GM19468 (cell line): ENCODE results near the gene CAMP.
"Not testable (repeated sequence)": the region's sequence is repeated elsewhere in the genome, so short reads cannot be mapped to it uniquely, and the experiment has no call there.

Source experiments
- ATAC-seq: cut with Tn5 transposase; IDR thresholded peaks from one replicate; pipeline ENCODE4 v1.9.1; 2021; ENCODE audit warnings: mild to moderate bottlenecking, moderate library complexity, moderate number of reproducible peaks; ENCODE audit not compliant: unreplicated experiment; ENCODE audit errors: extremely low read depth

CAMP gene

DNA sequence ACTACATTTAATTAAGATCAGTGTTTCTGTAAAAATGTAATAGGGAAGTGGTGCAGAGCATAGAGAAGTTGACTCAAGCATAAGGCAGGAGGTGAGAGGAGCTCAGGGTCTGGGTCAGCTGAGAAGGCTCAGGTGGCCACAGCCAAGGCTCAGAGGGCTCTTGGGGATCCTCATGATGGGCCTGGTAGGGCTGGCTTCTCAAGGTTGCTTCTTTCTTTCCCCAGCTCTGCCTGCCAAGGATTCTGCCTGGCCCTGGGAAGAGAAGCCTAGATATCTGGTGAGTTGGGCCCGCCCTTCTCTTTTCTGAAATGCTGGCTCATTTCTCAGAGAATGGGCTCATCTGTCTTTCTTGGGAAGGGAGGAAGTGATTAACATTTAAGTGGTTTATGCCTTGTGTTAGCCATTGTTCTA is 24.1 kb downstream of the CAMP start:
- no peak for ATAC-seq

DNA sequence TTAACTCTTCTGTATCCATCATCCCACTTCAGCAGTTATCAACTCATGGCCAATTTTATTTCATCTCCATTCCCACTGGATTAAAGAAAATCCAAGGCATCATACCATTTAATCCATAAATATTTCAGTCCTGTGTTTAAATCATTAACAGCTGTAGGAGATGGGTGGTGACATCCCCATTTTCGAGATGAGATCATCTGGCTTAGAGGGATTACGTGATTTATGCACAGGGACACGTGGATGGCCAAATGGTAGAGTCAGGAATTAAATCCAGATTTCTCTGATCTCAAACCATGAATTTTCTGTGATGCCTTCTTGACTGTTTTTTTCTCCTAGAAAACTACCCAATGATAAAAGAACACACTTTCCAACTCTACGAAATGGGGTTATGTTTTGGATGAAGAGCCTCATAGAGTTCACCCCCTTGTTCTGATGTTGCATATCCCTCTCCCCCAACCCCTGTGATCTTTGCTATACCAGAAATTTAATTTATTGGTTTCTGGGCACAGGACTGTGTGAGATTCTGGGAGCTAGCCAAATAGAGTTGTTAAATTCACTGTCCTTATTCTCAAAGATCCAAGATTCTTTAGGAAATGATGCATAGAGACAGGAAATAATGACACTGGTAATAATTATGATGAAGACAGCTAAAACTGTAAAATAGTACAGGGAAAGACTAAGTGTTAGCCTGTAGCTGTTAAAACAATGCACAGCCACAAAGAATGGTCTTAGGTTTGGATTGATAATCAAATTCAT is 25.0 kb downstream of the CAMP start:
- no peak for ATAC-seq

DNA sequence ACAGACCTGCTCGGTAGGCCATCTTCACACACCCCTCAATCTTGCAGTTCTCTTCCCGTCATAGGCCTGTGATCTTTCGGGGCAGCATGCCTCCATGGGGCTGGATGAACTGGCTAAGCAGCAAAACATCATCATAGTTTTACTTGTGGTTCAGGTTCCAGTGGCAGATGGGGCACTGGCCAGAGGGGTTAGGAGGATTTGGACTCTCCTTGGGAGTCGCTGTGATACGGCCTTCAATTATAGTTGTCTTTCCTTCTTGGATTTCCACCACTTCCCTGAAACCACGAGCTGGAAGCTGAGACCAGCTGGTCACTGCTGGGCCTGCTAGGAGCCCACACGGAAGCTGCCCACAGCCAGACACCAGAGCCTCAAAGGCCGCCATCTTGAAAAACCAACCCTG is 33.3 kb downstream of the CAMP start:
- ATAC-seq = no peak

DNA sequence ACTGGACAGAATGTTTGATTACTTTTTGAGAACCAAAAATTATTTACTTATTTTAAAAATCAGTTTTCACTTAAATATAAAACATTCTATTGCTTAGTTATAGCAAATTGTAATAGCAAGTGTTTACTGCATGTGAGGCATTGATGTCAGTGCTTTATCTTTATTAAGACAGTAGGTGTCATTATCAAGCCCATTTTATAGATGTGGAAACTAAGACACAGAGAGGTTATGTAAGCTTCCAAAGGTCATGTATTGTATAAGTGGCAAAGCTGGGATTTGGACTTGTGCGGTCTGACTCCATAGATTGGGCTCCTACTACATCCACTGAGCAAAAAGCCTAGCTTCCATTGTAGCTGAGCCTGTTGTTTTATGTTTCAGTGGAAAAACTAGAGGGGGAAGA is 35.2 kb downstream of the CAMP start:
- ATAC-seq = no peak

DNA sequence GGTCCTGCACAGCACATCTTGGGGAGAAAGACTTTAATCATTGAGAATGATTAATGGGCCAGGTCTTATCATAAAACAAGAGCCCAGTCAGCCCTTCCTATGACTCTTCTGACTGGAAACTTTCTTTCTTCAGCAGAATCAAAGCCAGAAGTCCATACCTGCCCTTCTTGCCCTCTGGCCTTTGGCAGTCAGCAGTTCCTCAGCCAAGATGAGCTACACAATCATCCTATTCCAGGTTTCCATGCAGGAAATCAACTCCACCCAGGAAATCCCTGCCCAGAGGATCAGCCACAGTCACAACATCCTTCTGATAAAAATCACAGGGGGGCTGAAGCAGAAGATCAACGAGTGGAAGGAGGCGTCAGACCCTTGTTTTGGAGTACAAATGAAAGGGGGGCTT is 44.5 kb downstream of the CAMP start:
- ATAC-seq = no peak

DNA sequence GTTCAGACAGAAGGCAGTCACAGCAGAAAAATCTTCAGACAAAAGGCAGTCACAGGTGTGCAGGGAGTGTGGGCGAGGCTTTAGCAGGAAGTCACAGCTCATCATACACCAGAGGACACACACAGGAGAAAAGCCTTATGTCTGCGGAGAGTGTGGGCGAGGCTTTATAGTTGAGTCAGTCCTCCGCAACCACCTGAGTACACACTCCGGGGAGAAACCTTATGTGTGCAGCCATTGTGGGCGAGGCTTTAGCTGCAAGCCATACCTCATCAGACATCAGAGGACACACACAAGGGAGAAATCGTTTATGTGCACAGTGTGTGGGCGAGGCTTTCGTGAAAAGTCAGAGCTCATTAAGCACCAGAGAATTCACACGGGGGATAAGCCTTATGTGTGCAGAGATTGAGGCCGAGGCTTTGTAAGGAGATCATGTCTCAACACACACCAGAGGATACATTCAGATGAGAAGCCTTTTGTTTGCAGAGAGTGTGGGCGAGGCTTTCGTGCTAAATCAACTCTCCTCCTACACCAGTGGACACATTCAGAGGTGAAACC is 45.2 kb downstream of the CAMP start:
- no peak for ATAC-seq

DNA sequence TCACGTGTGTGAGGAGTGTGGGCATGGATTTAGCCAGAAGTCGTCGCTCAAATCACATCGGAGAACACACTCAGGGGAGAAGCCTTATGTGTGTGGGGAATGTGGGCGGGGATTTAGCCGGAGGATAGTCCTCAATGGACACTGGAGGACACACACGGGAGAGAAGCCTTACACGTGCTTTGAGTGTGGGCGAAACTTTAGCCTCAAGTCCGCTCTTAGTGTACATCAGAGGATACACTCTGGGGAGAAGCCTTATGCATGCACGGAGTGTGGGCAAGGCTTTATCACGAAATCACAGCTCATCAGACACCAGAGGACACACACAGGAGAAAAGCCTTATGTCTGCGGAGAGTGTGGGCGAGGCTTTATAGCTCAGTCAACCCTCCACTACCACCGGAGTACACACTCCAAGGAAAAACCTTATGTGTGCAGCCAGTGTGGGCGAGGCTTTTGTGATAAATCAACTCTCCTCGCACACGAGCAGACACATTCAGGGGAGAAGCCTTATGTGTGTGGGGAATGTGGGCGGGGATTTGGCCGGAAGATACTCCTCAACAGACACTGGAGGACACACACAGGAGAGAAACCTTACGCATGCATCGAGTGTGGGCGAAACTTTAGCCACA is 45.8 kb downstream of the CAMP start:
- ATAC-seq = no peak

DNA sequence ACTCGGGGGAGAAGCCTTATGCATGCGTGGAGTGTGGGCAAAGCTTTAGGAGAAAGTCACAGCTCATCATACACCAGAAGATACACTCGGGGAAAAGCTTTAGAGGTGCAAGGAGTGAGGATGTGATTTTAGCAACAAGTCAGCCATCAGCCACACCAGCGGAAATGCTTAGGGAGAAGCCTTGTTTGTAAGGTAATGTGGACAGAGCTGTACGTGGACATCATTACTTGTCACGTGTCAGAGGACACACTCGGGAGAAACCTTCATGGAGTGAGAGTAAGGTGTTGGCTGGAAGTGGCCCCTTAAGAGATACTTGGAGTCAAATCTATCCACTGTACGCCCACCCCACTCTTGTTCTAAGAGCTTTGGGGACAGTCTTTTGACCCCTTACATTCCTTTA is 46.3 kb downstream of the CAMP start:
- no peak for ATAC-seq

DNA sequence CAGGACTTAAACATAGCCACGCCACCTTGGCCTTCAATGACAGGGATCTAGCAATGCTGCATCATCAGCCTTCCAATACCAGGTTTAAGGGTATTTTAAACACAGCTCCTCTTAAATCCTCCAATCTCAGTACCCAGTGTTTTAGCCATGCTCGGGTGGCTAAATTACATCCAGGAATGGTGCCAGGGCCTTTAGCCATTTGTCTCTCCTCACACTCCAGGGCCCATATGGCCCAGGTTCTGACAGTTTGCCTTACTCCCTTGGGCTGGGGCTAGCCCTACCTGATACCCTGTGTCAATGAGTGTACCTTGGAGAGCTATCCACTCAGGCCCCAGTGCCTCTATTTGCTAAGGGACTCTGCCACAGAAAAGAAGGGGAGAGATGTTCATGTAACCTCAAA is 47.0 kb downstream of the CAMP start:
- ATAC-seq = no peak

DNA sequence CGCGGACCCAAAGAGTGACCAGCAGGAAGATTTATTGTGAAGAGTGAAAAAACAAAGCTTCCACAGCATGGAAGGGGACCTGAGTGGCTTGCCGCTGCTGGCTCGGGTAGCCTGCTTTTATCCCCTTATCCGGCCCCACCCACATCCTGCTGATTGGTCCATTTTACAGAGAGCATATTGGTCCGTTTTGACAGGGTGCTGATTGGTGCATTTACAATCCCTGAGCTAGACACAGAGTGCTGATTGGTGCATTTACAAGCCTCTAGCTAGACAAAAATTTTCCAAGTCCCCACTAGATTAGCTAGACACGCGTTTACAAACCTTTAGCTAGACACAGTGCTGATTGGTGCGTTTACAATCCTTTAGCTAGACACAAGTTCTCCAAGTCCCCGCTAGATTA is 47.9 kb downstream of the CAMP start:
- not testable (repeated sequence) for ATAC-seq

DNA sequence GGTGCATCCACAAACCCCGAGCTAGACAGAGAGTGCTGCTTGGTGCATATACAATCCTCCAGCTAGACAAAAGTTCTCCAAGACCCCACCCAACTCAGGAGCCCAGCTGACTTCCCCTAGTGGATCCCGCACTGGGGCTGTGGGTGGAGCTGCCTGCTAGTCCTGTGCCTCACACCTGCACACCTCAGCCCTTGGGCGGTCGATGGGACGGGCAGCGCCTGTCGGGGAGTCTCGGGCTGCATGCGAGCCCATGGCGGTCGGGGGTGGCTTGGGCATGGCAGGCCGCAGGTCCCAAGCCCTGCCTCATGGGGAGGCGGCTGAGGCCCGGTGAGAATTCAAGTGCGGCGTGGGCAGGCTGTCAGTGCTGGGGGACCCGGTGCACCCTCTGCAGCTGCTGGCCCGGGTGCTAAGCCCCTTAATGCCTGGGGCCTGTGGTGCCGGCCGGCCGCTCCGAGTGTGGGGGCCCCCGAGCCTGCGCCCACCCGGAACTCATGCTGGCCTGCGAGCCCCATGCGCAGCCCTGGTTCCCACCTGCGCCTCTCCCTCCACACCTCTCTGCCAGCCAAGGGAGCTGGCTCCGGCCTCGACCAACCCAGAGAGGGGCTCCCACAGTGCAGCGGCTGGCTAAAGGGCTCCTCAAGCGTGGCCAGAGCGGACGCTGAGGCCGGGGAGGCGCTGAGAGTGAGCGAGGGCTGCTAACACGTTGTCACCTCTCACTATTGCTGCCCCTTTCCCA is 48.6 kb downstream of the CAMP start:
- ATAC-seq = no peak

DNA sequence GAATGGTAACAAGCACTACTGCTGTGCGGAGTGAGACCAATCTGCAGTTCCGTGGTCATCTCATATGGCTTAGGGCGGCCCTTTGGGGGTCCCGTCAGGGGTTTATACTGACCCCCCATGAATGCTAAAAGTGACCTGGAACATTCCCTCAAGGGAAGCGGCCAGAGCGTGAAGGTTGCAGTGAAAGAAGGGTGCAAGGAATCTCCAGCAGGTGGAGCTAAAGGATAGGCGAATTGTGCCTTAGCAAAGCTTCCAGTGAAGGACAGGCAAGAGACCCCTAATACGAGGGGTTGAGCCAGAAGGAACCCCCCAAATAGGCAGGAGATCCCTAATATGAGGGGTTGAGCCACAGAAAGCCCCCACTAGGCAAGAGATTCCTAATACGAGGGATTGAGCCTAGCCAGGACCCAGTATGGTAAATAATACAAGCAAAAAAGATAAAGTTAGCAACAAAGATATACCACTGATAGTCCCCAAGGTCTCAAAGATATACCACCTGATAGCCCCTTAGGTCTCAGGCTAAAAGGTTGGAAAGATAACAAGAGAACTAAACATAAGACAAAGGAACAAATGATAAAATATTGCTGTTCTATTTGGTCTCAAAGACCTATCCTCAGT is 50.4 kb downstream of the CAMP start:
- no peak for ATAC-seq

DNA sequence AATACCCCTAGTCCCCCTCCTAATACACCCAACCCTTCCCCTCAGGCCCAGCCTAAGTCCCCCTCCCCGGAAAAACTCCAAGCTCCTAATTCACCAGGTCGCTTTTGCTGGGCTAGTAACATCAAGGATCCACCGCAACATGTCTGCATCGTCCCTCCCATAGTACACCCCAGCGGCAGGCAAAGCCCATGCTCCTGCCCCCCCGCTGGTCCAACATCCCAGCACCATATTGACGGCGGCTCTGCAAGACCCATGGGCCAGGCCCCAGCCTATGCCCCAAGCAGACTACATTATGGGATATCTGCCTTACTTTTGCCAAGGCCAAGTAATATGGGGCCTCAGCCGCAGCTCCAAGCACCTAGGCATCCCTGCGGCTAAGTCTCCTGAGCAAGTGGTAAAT is 51.2 kb downstream of the CAMP start:
- ATAC-seq = no peak
